GM19324 (cell line): ENCODE data around the gene BAHCC1.

Experiments
- ATAC-seq: cut with Tn5 transposase; IDR thresholded peaks from one replicate; pipeline ENCODE4 v1.9.1; 2021; ENCODE audit warnings: mild to moderate bottlenecking, moderate library complexity; ENCODE audit not compliant: unreplicated experiment, low FRiP score

Gene BAHCC1

DNA sequence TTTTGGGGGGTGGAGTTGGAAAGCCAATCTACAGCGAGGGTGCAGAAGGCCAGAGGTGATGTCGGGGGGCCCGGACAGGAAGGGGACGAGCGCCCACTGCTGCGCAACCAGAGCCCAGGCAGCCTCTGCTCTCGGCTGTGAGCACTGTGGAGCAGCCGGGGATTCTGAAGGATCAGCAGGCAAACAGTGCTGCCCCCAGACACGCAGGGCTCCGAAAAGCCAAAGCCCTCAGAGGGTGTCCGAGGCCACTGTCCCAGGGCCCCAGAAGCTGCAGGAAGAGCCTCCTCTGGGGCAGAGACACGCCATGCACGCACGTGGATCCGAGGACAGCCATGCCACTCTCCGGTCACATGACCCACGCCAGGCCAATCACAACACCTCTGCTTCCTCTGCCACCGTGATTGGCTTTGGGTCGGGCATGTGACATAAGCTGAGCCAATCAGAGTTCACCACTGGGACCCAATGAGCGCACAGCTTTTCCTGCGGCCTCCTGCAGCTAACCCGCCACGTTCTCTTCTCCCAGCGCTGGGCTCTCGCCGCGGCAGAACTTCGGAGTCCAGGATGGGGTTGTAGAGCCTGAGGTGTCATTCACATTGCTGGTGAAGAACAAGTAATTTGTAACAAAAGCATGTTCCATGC, 76.7 kb downstream of the BAHCC1 start:
- ATAC-seq: no peak

DNA sequence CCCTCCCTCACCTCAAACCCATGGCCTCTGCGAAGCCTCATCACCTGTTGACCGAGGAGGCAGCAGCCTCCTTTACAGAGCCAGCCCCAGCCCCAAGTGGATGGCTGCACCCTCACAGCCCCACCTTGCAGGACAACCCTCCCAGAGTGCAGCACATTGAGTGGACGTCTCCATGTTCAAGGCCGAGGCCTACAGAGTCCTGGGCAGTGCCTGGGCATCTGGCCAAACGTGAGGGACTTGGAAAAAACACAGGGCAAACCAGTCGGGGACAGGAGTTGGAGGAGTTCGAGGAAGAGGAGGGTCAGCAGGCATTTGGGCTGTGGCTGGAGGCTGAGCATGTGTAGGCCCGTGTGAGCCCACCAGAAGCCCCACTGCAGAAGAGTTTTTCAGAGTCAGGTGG, 77.8 kb downstream of the BAHCC1 start:
- no peak for ATAC-seq

DNA sequence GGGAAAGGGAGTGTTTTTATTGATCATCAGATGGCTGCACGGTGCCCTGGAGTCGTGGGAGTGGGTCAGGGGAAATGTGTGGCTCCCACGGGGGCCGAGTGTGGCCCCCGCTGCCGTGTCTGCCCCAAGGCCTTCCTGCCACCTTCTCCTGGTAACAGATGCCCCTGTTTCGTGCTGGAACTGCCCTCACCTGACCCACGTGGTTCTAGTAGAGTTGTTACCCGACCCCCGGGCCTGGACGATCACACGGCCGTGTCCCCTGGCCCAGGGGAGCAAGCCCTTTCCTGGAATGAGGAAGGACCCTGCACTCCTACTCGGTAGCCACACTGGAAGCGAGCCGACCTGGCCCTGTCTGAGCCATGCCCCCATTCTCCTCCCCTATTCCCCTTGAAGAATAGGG, 79.7 kb downstream of the BAHCC1 start:
- no peak for ATAC-seq

DNA sequence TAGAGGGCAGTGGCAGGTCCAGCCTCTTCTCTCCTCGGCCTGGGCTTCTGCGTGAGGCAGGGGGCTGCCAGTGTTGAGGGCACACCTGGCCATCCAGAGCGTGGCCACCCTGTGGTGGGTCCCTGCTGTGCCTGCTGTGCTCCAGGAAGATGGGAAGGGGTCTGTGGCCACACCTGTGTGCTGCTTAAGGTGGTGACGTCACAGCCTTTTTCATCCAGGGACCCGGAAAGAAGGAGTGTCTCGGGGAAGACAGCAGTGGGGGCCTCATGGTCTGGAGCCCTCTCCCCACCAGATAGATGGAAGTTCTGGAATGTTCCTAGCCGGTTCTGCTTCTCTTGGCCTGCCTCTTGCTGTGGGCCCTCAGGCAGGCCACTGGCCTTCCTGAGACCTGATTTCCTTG, 80.8 kb downstream of the BAHCC1 start:
- no peak for ATAC-seq

DNA sequence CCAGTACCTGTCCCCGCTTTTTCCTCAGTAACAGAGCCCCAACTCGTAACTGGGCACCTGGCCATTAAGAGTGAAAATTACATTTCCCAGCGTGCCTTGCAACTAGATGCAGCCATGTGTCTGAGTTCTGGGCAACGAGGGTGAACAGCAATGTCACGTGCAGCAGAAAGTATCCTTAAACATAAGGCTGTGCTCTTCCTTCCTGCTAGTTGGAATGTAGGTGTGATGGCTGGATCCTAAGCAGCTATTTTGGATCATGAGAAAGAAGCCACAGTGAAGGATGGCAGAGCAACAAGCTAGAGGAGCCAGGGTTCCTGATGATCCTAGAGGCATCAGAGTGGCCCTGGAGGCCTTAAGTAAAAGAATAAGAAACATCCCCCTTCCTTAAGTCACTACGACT, 81.4 kb downstream of the BAHCC1 start:
- ATAC-seq: no peak

DNA sequence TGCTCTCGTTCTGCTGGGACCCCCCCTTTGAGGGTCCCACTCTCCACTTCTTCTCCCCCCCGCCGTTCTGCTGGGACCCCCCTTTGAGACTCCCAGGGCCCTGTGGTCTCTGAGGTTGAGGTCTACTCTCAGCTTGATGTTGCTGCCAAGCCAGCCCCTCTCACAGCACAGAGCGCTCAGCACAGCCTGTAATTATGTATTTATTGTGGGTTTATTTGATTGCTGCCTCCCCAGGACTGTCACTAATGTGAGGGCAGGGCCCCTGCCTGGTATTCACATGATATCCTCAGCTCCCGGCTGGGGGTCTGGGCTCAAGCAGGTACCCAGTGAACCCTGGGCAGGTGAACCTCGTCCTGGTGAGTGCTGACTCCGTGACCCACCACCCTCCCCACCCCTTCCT, 81.9 kb downstream of the BAHCC1 start:
- no peak for ATAC-seq

DNA sequence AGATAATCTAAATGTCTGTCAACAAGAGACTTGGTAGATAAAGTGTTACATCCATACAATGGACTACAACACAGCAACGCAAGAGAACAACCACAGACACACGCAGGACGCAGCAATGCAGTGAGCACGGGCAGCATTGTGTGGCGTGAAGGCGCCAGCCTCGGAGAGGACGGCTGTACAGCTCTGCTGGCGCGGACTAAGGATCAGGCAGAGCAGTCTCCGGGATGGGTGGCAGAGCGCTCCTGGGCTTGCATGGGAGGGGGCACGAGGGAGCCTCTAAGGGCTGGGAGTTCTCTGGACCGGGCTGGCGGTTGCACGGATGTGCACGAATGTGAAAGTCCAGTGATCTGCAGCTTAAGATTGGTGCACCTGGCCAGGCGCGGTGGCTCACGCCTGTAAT, 82.9 kb downstream of the BAHCC1 start:
- ATAC-seq: no peak

DNA sequence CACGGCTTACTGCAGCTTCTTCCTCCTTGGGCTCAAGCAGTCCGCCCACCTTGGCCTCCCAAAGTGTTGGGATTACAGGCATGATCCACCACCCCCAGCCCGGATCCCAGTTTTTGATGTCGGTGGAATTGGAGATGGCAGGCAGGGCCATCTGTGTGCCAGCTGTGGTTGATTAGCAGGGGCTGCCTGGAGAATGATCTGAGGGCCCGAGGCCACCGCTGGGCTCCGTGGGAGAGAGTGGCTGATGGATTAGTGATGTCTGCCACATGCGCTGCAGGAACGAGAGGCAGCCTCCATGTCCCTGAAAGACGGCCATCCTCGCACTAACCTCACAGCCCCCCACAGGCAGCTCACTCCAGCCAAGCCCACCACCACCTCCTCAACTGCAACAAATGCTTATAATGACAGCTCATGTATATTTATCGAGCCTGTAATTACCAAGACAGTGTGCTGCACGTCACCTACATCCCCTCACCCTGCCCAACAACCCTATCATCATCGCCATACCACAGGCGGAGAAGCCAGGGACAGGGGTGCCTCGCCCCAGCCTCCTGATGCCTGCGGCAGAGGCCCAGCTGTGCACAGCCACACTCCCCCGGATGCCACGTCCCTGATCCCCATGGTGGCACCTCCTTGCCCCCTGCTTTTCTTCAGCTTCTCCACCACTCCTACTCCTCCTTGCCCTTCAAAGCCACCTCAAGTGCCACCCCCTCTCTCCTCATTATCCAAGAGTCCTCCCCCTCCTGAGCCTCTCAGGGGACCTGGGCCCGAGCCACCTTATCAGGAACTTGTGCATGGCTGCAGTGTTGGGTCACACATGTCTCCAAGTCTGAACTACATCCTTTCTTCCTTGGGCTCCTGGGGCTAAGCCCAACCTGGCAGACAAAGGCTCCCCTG, 84.2 kb downstream of the BAHCC1 start:
- ATAC-seq: no peak

DNA sequence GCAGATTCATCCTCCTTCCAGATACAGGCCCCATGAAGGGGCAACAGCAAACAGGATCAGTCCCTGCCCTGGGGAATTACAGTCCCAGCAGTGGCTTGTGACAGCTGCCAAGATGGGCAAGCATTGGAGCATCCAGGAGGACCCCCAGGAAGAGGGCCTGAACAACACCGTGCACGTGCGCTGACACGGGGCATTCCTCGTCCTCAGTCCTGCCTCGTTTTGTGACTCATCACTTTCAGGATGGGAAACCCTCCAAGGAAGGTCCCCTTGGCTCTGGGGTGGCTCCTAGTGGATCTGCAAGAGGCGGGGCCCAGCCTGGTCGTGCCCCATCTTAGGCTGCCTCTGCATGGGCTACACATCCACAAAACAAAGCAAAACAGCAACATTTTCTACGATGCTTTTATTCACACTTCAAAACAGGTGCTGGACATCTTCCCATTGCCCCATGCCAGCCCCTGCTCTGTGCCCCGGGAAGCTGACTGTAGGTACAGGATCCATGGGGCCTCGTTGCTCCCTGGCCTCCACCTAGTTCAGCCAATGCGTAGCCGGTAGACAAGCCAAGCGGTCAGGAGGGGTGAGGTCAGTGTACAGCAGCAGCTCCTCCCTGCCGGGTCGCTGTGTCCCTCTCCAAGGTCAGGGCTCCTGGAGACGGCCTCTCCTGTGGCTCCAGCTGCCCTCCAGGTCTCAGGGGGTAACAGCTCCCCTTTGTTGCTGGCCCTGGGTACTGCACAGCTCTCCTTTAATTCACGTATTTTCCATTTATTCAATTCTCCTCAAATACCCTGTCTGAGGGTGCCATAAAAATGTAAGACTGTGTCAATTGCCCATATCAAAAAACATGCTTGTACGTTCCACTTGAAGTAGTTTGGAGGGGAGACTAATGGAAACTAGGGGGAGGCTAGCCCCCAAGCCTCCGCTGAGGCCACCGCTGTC, 85.1 kb downstream of the BAHCC1 start:
- ATAC-seq: no peak

DNA sequence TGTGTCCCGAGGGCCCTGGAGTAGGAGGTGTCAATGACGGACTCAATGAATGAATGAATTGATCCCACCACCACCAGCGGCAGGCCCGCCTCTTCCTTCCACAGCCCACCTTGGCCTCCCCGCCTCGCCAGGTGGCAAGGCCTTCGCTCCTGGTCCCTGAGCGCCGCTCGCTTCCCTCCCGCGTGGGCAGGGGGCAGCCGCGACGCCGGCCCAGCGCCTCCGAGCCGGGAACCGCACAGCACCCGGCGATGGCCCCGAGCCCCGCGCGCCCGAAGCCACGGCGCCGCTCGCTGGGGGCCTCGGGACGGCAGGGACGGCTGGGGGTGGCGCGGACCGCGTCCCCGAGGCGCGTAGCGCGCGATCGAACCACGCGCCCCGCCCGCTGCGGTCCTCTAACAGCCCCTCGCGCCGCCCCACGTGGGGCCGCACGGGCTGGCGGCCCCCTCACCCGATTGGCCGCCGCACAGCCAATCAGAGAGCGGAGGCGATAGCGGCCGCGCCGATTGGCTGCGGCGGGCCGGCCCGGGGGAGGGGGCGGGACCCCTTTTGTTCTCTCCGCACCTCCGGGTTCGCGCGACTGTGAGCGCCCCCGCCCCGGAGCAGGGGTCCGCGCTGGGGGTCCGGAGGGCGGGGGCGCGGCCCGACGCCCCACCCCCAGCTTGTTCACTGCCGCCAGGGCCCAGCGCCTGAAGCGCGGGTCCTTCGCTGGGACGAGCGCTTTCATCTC, 86.0 kb downstream of the BAHCC1 start:
- ATAC-seq: no peak

DNA sequence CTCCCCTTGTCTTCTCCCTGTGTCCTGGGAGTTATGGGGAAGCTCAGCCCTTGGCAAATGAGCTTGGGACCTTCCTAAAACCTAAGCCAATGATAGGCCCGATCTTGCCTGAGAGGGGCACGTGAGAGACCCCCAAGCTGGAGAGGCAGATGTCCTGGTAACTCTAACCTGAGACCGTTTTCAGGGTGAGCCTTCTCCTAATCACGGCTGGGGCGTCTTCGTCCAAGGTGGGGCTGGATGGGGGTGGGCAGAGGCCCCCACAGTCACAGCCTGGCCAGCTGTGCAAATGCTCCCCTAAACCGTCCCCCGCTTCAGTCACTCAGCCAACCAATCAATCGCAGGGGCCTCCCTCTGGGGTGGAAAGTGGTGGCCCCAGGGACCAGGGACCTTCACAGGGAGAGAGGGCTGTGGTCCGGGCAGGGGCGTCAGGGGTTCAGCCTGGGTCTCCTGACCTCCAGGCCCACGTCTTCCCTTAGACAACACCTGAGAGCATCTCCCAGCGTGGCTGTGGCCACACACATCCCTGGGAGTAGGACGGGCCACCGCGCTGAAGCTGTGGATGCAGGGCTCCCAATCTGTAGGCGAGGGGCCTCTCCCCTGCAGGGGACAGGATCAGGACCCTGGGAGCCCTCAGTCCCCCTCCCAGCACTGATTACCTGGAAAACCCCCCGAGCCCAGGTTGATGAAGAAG, 86.7 kb downstream of the BAHCC1 start:
- ATAC-seq: no peak

DNA sequence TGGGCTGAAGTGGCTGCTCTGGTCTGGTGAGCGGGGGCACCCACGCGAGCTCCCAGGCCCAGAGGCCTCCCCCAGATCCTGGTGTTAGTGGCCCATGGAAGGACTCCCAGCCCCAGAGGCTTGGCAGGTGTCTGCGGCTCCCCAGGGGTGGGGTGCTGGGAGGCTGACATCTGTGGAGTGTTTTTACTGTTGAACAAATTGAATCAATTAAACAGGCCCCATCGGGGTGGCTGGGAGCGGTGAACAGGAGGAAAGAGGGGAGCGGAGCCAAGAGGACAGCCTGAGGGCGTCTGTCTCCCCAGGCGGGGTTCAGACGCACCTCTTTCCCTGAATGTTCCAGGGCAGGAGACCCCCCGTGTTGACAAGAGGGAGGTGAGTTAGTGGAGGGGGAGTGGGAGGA, 87.4 kb downstream of the BAHCC1 start:
- ATAC-seq: no peak

DNA sequence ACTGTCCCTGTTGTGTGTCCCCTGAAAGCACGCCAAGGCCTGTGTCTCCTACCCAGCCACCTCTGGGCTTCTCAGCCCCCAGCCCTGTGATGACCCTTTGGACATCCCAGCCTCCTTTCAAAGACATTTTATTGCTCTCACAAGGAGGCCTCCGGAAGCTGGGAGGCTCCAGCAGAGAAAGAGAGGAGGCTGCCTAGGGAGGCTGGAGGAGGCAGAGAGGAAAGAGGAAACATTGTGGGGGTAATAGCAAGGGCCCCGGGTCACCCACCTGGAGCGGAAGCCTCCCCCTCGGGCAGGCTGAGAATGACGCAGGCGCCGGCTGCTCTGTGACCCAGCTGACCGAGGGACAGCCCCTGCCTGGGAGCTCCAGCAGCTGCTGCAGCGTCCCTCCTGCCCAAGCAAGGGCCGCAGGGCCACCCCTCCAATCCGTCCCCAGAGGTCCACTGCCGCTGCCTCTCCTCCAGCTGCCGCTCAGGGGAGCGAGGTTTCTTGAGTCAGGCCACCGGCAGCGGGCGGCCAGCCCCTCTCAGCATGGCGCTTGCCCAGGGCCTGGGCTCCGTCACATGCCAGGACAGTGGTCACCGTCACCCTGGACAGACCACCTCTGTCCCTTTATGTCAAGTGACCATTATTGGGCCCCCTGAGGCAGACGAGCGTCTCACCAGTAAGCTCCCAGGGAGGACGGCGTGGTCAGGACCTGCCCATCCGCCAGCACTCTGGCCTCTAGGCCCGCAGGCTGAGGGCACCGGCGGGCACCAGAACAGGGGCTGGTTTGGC, 88.0 kb downstream of the BAHCC1 start:
- no peak for ATAC-seq

DNA sequence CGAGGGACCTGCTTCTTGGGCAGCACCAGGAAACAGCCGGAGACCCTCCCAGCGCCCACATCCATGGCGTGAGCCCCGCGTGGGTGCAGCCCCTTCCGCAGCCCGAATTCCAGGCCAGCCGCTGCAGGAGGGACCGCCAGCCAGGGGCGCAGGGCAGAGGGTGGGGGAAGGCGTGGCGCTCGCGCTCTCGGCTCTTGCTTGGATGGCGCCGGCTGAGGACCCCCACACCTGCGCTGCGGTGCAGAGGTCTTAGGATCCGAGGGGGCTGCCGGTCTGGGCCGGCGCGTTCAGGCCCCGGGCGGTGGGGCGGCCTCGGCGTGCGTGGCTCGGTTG, 88.6 kb downstream of the BAHCC1 start:
- peak; percentile 10 for ATAC-seq

DNA sequence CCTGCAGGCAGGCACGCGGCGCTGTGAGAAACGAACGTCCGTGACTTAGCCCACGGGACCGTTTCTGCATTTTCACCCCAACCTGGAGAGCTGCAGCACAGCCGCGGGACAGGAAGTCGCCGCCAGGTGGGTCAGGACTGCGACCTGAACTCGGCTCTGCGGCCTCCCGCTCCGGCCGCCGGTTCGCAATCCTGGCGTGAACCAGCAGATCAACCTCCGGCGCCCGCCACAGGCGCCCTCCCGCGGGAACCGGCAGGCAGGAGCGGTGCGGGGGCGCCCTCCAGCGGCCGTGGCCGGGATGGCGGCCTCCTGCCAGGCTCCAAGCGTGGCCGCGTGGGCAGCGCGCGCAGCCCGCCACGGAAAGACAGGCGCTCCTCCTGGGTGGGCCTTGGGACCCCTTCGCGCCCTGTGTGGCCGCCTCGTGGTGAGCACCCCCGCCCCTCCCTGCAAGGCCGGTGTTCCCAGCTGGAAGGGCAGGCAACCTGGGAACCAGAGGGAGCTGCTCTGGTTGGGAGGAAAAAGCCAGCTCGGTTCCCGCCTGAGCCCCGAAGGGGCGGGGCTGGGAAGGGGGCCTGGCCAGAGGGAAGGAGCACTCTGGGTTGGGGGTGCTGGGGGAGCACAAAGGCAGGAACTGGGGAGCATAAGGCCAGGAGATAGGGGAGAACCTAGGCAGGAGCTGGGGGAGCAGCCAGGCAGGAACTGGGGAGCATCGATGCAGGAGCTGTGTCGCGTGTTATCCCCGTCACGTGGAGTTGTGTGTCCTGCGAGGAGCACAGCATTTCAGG, 89.1 kb downstream of the BAHCC1 start:
- peak; percentile 66 for ATAC-seq

DNA sequence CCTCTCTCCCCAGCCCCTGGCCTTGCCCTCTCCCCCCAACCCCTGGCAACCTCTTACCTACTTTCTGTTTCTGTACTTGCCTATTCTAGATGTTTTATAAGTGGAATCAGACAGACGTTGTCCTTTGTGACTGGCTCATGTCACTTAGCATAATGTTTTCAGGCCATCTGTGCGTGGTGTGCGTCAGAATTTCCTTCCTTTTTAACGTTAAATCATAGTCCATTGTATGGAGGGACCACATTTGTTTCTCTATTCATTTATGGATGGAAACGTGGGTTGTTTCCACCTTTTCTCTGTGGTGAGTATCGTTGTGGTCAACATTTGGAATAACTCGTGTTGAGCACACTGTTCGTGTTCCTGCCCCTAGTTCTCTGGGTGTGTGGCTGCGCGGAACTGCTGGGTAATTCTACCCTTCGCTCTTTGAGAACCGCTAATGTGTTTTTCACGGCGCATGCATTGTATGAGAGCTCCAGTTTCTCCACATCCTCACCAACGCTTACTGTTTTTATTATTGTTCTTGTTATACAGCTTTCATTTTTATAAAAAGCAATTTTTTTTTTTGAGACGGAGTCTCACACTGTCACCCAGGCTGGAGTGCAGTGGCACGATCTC, 91.0 kb downstream of the BAHCC1 start:
- ATAC-seq: no peak

DNA sequence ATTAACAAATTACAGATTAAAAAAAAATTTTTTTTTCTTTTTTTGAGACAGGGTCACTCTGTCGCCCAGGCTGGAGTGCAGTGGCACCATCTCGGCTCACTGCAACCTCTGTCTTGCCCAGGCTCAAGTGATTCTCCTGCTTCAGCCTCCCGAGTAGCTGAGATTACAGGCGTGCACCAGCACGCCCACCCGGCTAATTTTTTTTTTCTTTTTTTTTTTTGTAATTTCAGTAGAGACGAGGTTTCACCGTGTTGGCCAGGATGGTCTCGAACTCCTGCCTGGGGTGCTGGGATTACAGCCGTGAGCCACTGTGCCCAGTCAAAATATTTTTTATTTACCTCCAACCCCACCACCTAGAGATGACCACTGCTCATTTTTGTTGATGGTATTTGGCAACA, 91.8 kb downstream of the BAHCC1 start:
- ATAC-seq: no peak
